Breast epithelium (tissue), 4 donors: ENCODE measurements around the gene MOG. TPM values are rescaled to one million over a fixed set of nuclear protein-coding genes. Genes with fewer than 3 reads are reported as not detected.

Experiments used
- DNase-seq, 2 donors: peaks; one replicate each; pipeline ENCODE4 v3.0.0-alpha.2; 2019; ENCODE audit warnings: low spot score in 2 of 2
- H3K27ac ChIP-seq, 2 donors: fragments of 200-600 bp; sonication (generic) in 1 of 2; one replicate each; pipeline ENCODE4 v1.5.1; 2016 to 2019; ENCODE audit warnings: mild to moderate bottlenecking in 1 of 2
- H3K27me3 ChIP-seq, 2 donors: fragments of 200-600 bp; sonication (generic) in 1 of 2; one replicate each; pipeline versions ENCODE4 v1.5.1 to v1.6.0; 2017 to 2019; ENCODE audit warnings: control low read depth in 1 of 2, mild to moderate bottlenecking in 1 of 2
- H3K36me3 ChIP-seq: fragments of 200-600 bp; one replicate; pipeline ENCODE4 v1.5.1; 2019
- H3K4me1 ChIP-seq, 2 donors: fragments of 200-600 bp; sonication (generic); one replicate each; pipeline ENCODE4 v1.5.1; 2016 to 2019; ENCODE audit warnings: control low read depth in 1 of 2
- H3K4me3 ChIP-seq, 3 donors: fragments of 200-600 bp; sonication (generic); 1 replicate in 2 of 3; 2 replicates in 1 of 3; pipeline ENCODE4 v1.5.1; 2016 to 2019; ENCODE audit warnings: mild to moderate bottlenecking in 3 of 3, moderate library complexity in 2 of 3
- H3K9me3 ChIP-seq, 2 donors: fragments of 200-600 bp; sonication (generic) in 1 of 2; one replicate each; pipeline ENCODE4 v1.5.1; 2016 to 2019; ENCODE audit warnings: control low read depth in 1 of 2
- POLR2A ChIP-seq: fragments of 450-650 bp; IDR thresholded peaks from one replicate; pipeline ENCODE4 v1.6.1; 2016; ENCODE audit warnings: antibody characterized with exemption, mild to moderate bottlenecking, moderate library complexity
- POLR2AphosphoS5 ChIP-seq, 3 donors: sonication (generic); formaldehyde crosslinking; IDR thresholded peaks; one replicate each; pipeline ENCODE4 v1.6.1; 2017; ENCODE audit warnings: antibody characterized with exemption in 3 of 3
- intact Hi-C: fragments of 100-400 bp; cut with DNase I; formaldehyde crosslinking; loops from one replicate; pipeline ENCODE4 v1.15.1; 2023; ENCODE audit warnings: low total_unique reads
- total RNA-seq, 3 donors: library from RNA; depleted of rRNA; stranded (reverse); fragments of >200 nt; gene quantifications; one replicate each; pipeline ENCODE4 v1.1.0, GENCODE V29; 2016
- TF ChIP-seq, protein P1 (sequence below), 3 donors: fragments of 450-650 bp; IDR thresholded peaks; one replicate each; pipeline ENCODE4 v1.5.1; 2016 to 2017; ENCODE audit warnings: antibody characterized with exemption in 3 of 3, mild to moderate bottlenecking in 3 of 3, moderate library complexity in 3 of 3

Gene MOG
- total RNA-seq, 3 donors from 2014 or later = not detected

GRCh38 chr6:29709188-29709587, 52.3 kb downstream of the MOG start:
- intact Hi-C loops = no loop called here
- H3K9me3 ChIP-seq = no peaks in the 10 kb centered on the region
- H3K36me3 ChIP-seq = no peaks in the 10 kb centered on the region
- TF ChIP-seq POLR2A = no peak
- TF ChIP-seq, protein P1, sequence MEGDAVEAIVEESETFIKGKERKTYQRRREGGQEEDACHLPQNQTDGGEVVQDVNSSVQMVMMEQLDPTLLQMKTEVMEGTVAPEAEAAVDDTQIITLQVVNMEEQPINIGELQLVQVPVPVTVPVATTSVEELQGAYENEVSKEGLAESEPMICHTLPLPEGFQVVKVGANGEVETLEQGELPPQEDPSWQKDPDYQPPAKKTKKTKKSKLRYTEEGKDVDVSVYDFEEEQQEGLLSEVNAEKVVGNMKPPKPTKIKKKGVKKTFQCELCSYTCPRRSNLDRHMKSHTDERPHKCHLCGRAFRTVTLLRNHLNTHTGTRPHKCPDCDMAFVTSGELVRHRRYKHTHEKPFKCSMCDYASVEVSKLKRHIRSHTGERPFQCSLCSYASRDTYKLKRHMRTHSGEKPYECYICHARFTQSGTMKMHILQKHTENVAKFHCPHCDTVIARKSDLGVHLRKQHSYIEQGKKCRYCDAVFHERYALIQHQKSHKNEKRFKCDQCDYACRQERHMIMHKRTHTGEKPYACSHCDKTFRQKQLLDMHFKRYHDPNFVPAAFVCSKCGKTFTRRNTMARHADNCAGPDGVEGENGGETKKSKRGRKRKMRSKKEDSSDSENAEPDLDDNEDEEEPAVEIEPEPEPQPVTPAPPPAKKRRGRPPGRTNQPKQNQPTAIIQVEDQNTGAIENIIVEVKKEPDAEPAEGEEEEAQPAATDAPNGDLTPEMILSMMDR (IDR thresholded peaks at IDR 0.05) = no peak
- no peak for TF ChIP-seq POLR2AphosphoS5 (IDR thresholded peaks at IDR 0.05)
- no peak overlapping the region for H3K4me3 ChIP-seq
- no peaks in the 10 kb centered on the region for H3K4me1 ChIP-seq
- H3K27me3 ChIP-seq = peaks cover 0 to 4% of the 10 kb centered on the region in 2 donors
- no peak overlapping the region for H3K27ac ChIP-seq
- no peak for DNase-seq

DNA sequence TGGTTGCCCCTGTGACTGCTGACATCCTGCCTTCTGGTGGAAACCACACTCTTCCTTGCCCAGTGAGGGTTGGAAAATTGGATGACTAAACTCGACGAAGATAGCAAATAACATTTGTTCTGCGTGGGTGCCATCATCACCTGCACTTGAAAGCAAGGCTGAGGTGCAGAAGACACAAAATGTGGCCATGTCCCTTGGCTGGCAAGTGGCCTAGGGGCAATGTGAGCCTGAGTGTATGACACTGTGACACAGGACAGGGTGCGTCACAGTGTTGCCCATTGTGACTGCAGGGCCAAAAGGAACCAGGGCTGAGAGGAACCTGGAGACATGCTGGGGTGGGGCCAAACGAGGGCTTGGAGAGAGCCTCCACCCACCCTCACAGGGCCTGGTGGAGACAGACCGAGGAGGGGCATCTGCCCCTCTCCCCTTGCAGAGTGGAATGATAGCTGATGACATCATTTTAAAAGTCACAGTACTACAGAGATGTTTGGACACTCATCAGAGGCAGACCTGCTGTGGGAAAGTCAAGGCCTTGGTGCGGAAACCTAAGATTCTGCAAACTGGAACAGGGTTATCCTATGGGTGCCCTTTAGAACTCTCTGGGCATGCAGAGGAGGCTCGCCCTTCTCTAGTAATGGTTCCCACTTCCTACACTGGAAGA, 53.5 kb downstream of the MOG start:
- Histone ChIP-seq H3K4me3 (no peak overlapping the region), H3K9me3 (no peaks in the 10 kb centered on the region), H3K27me3 (peaks cover 0 to 4% of the 10 kb centered on the region in 2 donors), H3K27ac (no peak overlapping the region), H3K36me3 (no peaks in the 10 kb centered on the region), H3K4me1 (no peaks in the 10 kb centered on the region)
- intact Hi-C loops = no loop called here
- TF ChIP-seq POLR2AphosphoS5 (IDR thresholded peaks at IDR 0.05) = no peak
- TF ChIP-seq POLR2A = no peak
- TF ChIP-seq, protein P1 (IDR thresholded peaks at IDR 0.05) = no peak
- DNase-seq = no peak

DNA sequence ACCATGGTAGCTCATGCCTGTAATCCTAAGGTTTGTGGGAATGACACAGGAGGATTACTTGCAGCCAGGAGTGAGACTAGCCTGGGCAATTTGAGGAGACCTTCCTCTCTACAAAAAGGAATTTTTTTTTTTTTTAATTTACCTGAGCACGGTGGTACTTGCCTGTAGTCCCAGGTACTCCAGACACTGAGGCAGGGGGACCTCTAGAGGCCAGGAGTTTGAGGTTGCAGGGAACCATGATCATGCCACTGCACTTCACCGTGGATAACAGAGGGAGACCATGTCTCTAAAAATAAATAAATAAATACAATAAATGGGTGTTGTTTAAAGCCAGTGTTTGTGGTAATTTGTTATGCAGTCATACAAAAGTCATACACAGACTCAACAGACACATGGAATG, 64.0 kb downstream of the MOG start:
- H3K27ac ChIP-seq = no peak overlapping the region
- no peak overlapping the region for H3K4me3 ChIP-seq
- DNase-seq = no peak
- H3K27me3 ChIP-seq = no peaks in the 10 kb centered on the region
- TF ChIP-seq POLR2AphosphoS5 (IDR thresholded peaks at IDR 0.05) = no peak
- TF ChIP-seq, protein P1 (IDR thresholded peaks at IDR 0.05) = no peak
- TF ChIP-seq POLR2A = no peak
- H3K36me3 ChIP-seq = no peaks in the 10 kb centered on the region
- H3K4me1 ChIP-seq = no peaks in the 10 kb centered on the region
- H3K9me3 ChIP-seq = no peaks in the 10 kb centered on the region
- intact Hi-C loops = no loop called here

Other genes with a start within 250 kb of the MOG start
- gene OR12D1, start 242.2 kb upstream of the MOG start, total RNA-seq = not detected
- gene OR10C1, start 217.8 kb upstream of the MOG start, total RNA-seq = not detected
- not detected for gene OR11A1, start 200.0 kb upstream of the MOG start, total RNA-seq
- not detected for gene OR2H1, start 199.9 kb upstream of the MOG start, total RNA-seq
- under 1 TPM in 1 of 3 donors, not detected in 2; 0.48 TPM for gene MAS1L, start 169.1 kb upstream of the MOG start, total RNA-seq
- gene UBD, start 97.4 kb upstream of the MOG start, total RNA-seq = 1 to 10 TPM in 2 of 3 donors, under 1 TPM in 1; 0.80 to 2.9 (median 2.0) TPM
- not detected for gene OR2H2, start 72.0 kb upstream of the MOG start, total RNA-seq
- gene GABBR1, start 23.9 kb upstream of the MOG start, total RNA-seq = 10 to 100 TPM; 26.1 to 49.2 (median 48.4) TPM
- 1 to 10 TPM in 1 of 3 donors, under 1 TPM in 1, not detected in 1; 0.29 to 2.9 TPM for gene ZFP57, start 24.1 kb downstream of the MOG start, total RNA-seq
- gene HLA-F, start 66.3 kb downstream of the MOG start, total RNA-seq = 10 to 100 TPM; 58.6 to 93.7 (median 64.1) TPM
- not detected for gene HLA-G, start 170.7 kb downstream of the MOG start, total RNA-seq